Activated gamma-delta T cell treated with anti-CD3 and anti-CD28 coated beads, Interleukin-2, amount 50 U/mL, for 16 hours (primary cell): ENCODE measurements around the gene FMOD.
"Not testable (repeated sequence)": the region's sequence is repeated elsewhere in the genome, so short reads cannot be mapped to it uniquely, and the experiment has no call there.

Experiments
- DNase-seq: peaks from one replicate; pipeline ENCODE4 v3.0.0-alpha.2; 2020; ENCODE audit warnings: low read depth

FMOD gene

GRCh38 chr1:203306089-203306964, 44.6 kb downstream of the FMOD start:
- no peak for DNase-seq

DNA sequence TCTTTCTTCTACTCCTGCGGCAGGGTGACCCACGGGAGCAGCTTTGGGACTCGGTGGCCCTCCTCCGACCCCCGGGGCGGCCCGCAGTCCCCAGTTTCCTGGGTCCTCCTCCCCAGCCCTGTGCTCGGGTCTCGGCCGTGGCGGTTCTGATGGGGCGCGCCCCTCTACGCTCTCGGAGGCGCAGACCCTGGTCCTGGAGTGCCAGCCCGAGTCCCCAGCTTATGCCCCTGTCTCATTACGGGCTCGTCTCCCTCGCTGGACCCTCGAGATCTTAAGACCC, 45.2 kb downstream of the FMOD start:
- no peak for DNase-seq

DNA sequence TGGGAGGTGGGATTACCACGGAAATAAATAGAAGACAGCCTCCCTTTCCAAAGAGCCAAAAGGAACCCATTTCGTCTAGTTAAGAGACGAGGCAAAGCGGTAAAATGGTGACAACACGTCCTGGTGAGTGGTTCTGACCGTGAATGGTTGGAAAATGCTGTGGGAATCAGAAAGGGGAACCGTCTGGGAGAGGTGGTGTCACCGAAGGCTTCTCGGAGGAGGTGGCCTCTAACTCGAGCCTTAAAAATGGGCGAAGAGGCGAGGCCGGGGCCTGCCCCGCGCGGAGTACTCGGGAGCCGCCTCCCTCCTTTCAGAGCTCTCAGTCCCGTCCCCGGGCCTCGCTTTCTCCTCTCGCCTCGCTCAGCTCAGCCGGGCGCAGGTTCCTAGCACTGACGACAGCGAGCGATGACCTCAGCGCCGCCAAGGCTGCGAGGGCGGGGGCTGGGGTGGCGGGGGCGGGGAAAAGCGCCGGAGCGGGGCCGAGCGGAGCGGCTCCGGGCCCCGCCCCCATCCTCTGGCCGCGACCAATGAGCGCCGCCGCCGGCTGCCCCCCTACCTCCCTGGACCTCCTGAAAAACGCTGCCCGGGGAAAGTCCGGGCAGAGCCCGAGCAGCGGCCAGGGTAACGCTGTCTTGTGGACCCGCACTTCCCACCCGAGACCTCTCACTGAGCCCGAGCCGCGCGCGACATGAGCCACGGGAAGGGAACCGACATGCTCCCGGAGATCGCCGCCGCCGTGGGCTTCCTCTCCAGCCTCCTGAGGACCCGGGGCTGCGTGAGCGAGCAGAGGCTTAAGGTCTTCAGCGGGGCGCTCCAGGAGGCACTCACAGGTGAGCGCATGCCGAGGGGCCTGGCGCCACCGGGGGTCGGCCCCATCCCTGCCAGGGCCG, 45.8 kb downstream of the FMOD start, which contains the start of gene BTG2:
BTG2 (plus strand) TSS at position 601 of the 890 bp plus-strand sequence; CDS start at position 689, 88 bp downstream.
- DNase-seq, result peak; percentile 86

DNA sequence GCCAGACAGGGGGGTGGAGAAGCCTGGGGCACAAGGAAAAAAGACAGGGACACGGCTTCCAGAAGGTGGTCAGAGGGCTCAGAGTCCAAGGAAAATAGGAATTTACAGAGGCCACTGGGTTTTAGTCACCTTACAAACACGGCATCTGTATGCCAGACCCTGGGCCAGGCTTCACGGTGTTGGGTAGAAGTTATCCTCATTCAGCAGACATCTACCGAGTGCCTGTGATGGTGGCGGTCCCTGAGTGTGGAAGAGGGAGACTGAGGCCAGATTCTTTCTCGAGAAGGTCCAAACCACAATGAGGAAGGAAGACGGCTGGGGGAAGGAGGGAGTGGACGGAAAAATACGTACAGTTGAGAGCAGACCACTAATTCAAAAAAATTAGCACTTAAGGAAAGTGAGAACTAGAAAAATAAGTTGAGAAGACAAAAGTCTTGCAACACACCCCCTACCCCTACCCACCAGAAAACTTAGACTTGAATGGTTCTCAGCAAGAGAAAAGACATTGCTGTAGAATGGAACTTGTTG, 46.5 kb downstream of the FMOD start:
- DNase-seq, result no peak

DNA sequence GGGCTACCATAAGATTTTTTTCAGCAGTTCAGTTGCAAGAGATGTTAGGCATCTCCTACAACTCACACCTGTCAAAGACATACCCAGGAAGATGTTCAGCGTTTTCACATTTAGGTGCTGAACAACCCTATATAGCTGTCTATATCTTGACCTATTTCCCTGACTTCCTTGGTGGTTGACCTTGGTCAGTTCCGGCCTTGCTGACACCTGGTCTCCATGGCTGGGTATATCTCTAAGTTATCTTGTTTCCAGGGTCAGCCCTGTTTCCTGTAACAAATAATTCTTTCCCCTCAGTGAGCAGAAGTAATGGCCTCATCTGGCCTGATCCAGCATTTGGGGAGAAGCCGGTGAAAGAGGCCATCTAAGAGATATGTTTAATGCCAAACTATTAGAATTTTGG, 48.0 kb downstream of the FMOD start:
- DNase-seq, result no peak

DNA sequence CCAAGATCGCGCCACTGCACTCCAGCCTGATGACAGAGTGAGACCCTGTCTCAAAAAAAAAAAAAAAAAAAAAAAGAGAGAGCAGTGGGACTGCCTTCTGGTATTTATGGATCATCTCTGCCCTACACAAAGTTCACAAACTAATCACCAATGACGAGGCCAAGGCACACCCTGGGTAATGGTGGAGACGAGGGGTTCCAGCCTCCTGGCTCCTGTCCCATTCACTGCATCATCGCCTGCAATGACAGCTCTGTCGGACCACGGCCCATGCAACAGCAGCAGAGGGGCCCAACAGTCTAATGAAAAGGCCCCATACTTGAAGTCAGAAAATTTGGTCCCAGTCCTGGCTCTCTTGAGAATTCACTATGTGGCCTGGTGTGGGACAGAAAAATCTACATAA, 48.5 kb downstream of the FMOD start:
- DNase-seq, result no peak

GRCh38 chr1:203301331-203301668, 49.6 kb downstream of the FMOD start:
- DNase-seq, result no peak

DNA sequence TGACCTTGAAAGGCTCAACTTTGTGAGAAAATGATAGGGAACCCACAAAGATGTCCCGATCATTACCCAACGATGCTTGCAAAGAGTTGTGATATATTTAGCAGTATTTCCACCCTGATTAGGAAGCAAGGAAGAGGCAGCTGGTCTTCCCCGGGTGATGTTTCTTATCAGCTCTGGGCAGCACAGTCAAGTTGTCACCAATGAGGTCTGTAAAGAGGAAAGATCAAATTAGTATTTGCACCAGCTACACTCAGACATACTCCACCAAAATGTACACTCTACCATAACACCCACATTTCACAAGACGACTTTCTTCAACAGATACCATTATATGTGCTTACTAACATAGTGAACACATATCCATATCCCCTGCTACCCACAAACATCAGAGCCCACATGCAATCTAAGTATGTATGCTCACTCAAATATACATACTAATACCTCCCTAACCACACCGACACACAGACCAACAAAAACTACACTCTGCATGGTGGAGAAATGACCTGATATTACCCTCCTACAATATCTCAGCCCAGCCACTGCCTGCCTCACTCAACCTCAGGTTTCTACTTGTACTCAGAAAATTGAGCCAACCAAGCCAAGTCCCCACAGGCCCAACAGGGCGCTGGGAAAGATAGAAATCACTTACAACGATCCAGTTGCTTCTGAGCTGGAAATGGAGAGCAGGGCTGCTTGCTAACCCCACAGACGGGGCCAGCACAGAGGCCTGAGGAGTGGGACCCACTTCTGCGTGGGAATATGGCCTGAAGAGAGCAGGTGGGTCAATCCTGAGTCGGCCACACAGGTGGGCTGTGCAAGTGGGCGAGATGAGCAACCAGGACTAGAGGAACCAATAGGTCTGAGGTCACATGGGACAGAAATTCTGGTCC, 50.2 kb downstream of the FMOD start:
- DNase-seq, result no peak

GRCh38 chr1:203299719-203300429, 51.0 kb downstream of the FMOD start:
- not testable (repeated sequence) for DNase-seq

DNA sequence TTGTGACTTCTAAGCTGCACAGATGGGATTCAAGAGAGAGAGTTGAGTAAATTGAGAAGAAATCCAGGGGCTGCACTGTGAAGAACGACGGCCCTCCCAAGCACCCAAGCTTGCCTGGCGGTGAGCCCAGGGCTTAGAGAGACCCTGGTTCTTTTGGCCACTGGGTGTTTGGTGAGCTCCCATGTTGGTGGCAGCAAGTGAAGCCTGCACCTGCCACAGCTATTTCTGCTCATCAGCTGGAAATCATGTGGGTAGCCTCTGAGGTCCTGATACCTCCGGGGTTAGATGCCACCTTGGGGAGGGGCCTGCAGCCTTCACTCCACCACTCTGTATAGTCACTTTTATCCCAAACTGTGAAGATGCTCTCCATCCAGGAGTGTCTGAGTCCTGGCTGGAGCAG, 51.8 kb downstream of the FMOD start:
- DNase-seq, result no peak

- no peak for DNase-seq
These were observed 54.4 kb downstream of the FMOD start for GRCh38 chr1:203296460-203297073.

DNA sequence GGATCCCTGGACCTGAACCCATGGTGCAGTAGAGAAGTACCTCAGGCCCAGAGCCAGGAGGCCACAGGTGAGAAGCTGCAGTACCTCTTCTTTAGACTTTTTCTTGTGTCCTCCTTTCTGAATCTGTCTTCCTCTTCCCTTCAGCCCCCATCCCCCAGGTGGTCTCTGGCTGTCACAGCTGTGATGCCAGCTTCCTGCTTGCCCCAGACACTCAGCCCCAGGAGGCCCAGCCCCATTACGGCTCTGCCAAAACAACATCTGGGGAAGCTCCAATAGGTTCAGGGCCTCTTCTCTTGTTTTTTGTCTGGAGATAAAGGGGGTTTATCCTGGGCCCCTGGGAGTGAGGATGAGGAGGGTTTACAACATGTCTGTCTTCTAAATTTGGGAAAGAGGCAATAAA, 55.1 kb downstream of the FMOD start:
- no peak for DNase-seq

GRCh38 chr1:203291201-203292096, 59.5 kb downstream of the FMOD start:
- no peak for DNase-seq
